HL-60 (cell line): ENCODE measurements around the gene PAQR5.

Experiments
- GABPA ChIP-seq: IDR thresholded peaks from 2 replicates; pipeline ENCODE4 v1.6.1; 2012; ENCODE audit warnings: low read depth
- POLR2AphosphoS5 ChIP-seq: IDR thresholded peaks from 2 replicates; pipeline ENCODE4 v1.6.1; 2012; ENCODE audit warnings: low read depth
- REST ChIP-seq: IDR thresholded peaks from 2 replicates; pipeline ENCODE4 v1.6.1; 2012; ENCODE audit warnings: low read depth; ENCODE audit not compliant: insufficient replicate concordance
- TF ChIP-seq, protein P1 (sequence below): IDR thresholded peaks from one replicate; pipeline ENCODE4 v1.5.1; 2011; ENCODE audit warnings: low read length, control low read depth, inconsistent platforms; ENCODE audit not compliant: insufficient read depth

GRCh38 chr15:69386284-69386683 lies 87.6 kb downstream of the PAQR5 start:
- TF ChIP-seq POLR2AphosphoS5 (no peak), GABPA (no peak), REST (no peak)
- TF ChIP-seq, protein P1, sequence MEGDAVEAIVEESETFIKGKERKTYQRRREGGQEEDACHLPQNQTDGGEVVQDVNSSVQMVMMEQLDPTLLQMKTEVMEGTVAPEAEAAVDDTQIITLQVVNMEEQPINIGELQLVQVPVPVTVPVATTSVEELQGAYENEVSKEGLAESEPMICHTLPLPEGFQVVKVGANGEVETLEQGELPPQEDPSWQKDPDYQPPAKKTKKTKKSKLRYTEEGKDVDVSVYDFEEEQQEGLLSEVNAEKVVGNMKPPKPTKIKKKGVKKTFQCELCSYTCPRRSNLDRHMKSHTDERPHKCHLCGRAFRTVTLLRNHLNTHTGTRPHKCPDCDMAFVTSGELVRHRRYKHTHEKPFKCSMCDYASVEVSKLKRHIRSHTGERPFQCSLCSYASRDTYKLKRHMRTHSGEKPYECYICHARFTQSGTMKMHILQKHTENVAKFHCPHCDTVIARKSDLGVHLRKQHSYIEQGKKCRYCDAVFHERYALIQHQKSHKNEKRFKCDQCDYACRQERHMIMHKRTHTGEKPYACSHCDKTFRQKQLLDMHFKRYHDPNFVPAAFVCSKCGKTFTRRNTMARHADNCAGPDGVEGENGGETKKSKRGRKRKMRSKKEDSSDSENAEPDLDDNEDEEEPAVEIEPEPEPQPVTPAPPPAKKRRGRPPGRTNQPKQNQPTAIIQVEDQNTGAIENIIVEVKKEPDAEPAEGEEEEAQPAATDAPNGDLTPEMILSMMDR = no peak
